H9 (cell line): ENCODE results near the gene PPP1R2B. TPM values are rescaled to one million over a fixed set of nuclear protein-coding genes. Genes with fewer than 3 reads are reported as not detected.

Source experiments
- DNase-seq: peaks from one replicate; pipeline ENCODE4 v3.0.0-alpha.2; 2017
- H2AFZ ChIP-seq: one replicate; pipeline ENCODE4 v1.6.1; 2013; ENCODE audit warnings: mild to moderate bottlenecking, low read length, control low read depth, moderate library complexity
- H2AK5ac ChIP-seq: 2 replicates; pipeline ENCODE4 v1.6.1; 2013; ENCODE audit warnings: low read length, control low read depth, mixed read lengths; ENCODE audit not compliant: insufficient read length
- H2BK120ac ChIP-seq: one replicate; pipeline ENCODE4 v1.6.1; 2013; ENCODE audit warnings: low read depth, mild to moderate bottlenecking, low read length, control low read depth, inconsistent platforms; ENCODE audit not compliant: poor library complexity, severe bottlenecking
- H2BK12ac ChIP-seq: 2 replicates; pipeline ENCODE4 v1.6.1; 2013; ENCODE audit warnings: low read length, control low read depth, mixed read lengths, low read depth; ENCODE audit not compliant: insufficient read length
- H2BK15ac ChIP-seq: 2 replicates; pipeline ENCODE4 v1.6.1; 2013; ENCODE audit warnings: low read depth, low read length, control low read depth
- H2BK20ac ChIP-seq: one replicate; pipeline ENCODE4 v1.6.1; 2013; ENCODE audit warnings: low read depth, mild to moderate bottlenecking, low read length, control low read depth, inconsistent platforms; ENCODE audit not compliant: poor library complexity, severe bottlenecking
- H2BK5ac ChIP-seq: 2 replicates; pipeline ENCODE4 v1.6.1; 2013; ENCODE audit warnings: low read length, control low read depth, mixed read lengths; ENCODE audit not compliant: insufficient read length
- H3K14ac ChIP-seq: 2 replicates; pipeline ENCODE4 v1.6.1; 2013; ENCODE audit warnings: low read length, control low read depth; ENCODE audit not compliant: insufficient read depth
- H3K18ac ChIP-seq: 2 replicates; pipeline ENCODE4 v1.6.1; 2013; ENCODE audit warnings: low read depth, mild to moderate bottlenecking, mixed read lengths, low read length, control low read depth; ENCODE audit not compliant: insufficient read length
- H3K23ac ChIP-seq: 2 replicates; pipeline ENCODE4 v1.6.1; 2013; ENCODE audit warnings: low read length, control low read depth, mixed read lengths, low read depth; ENCODE audit not compliant: insufficient read length
- H3K23me2 ChIP-seq: 2 replicates; pipeline ENCODE4 v1.6.1; 2013; ENCODE audit warnings: low read depth, mild to moderate bottlenecking, mixed read lengths, low read length, control low read depth; ENCODE audit not compliant: insufficient read length, poor library complexity, severe bottlenecking
- H3K27ac ChIP-seq: 2 replicates; pipeline ENCODE4 v1.5.1; 2013; ENCODE audit warnings: low read length, control low read depth, mixed read lengths, low read depth; ENCODE audit not compliant: insufficient read length
- H3K27me3 ChIP-seq: 2 replicates; pipeline ENCODE4 v1.6.1; 2013; ENCODE audit warnings: low read length, control low read depth, inconsistent platforms; ENCODE audit not compliant: insufficient read depth
- H3K4ac ChIP-seq: 2 replicates; pipeline ENCODE4 v1.6.1; 2013; ENCODE audit warnings: low read depth, mild to moderate bottlenecking, control low read depth, inconsistent platforms, low read length, moderate library complexity
- H3K4me1 ChIP-seq: 2 replicates; pipeline ENCODE4 v1.6.1; 2013; ENCODE audit warnings: low read length, control low read depth, inconsistent platforms; ENCODE audit not compliant: insufficient read depth
- H3K4me2 ChIP-seq: 2 replicates; pipeline ENCODE4 v1.6.1; 2013; ENCODE audit warnings: low read length, control low read depth, mixed read lengths; ENCODE audit not compliant: insufficient read length, insufficient read depth
- H3K56ac ChIP-seq: 2 replicates; pipeline ENCODE4 v1.6.1; 2013; ENCODE audit warnings: low read depth, mild to moderate bottlenecking, mixed read lengths, low read length, control low read depth; ENCODE audit not compliant: insufficient read length
- H3K79me1 ChIP-seq: 2 replicates; pipeline ENCODE4 v1.6.1; 2013; ENCODE audit warnings: low read depth, mild to moderate bottlenecking, moderate library complexity, low read length, control low read depth, inconsistent platforms; ENCODE audit not compliant: insufficient read depth, poor library complexity, severe bottlenecking
- H3K79me2 ChIP-seq: 2 replicates; pipeline ENCODE4 v1.6.1; 2013; ENCODE audit warnings: low read length, control low read depth, inconsistent platforms; ENCODE audit not compliant: insufficient read depth
- H3K9ac ChIP-seq: 2 replicates; pipeline ENCODE4 v1.6.1; 2013; ENCODE audit warnings: low read length, control low read depth, mixed read lengths; ENCODE audit not compliant: insufficient read length; ENCODE audit errors: extremely low read depth
- H3K9me3 ChIP-seq: one replicate; pipeline ENCODE4 v1.6.1; 2013; ENCODE audit warnings: low read depth, low read length, inconsistent platforms; ENCODE audit not compliant: control insufficient read depth
- H3T11ph ChIP-seq: one replicate; pipeline ENCODE4 v1.6.1; 2013; ENCODE audit warnings: mild to moderate bottlenecking, low read length, control low read depth, inconsistent platforms
- H4K20me1 ChIP-seq: one replicate; pipeline ENCODE4 v1.6.1; 2013; ENCODE audit not compliant: control insufficient read depth, insufficient read length, insufficient read depth
- H4K5ac ChIP-seq: 2 replicates; pipeline ENCODE4 v1.6.1; 2013; ENCODE audit warnings: low read depth, mild to moderate bottlenecking, mixed read lengths, low read length, control low read depth; ENCODE audit not compliant: insufficient read length
- H4K8ac ChIP-seq: replicated peaks from 2 replicates; pipeline ENCODE4 v1.6.1; 2013; ENCODE audit warnings: low read length, control low read depth, mixed read lengths, low read depth; ENCODE audit not compliant: insufficient read length
- H4K91ac ChIP-seq: 2 replicates; pipeline ENCODE4 v1.6.1; 2013; ENCODE audit warnings: low read depth, mild to moderate bottlenecking, moderate library complexity, mixed read lengths, low read length, control low read depth; ENCODE audit not compliant: insufficient read length
- H3K27ac Mint-ChIP-seq, 3 experiments: 2 replicates in 2 of 3; 3 replicates in 1 of 3; pipeline ENCODE4 v1.8.0; 2020 to 2021; ENCODE audit warnings: mixed read lengths in 3 of 3, mild to moderate bottlenecking in 1 of 3, moderate library complexity in 1 of 3
- H3K27me3 Mint-ChIP-seq: 2 replicates; pipeline ENCODE4 v1.8.0; 2021; ENCODE audit warnings: low read depth, mild to moderate bottlenecking, moderate library complexity, mixed read lengths
- H3K36me3 Mint-ChIP-seq, 3 experiments: 2 replicates in 2 of 3; 3 replicates in 1 of 3; pipeline ENCODE4 v1.8.0; 2020 to 2021; ENCODE audit warnings: low read depth in 3 of 3, mixed read lengths in 3 of 3; ENCODE audit not compliant: insufficient read depth in 1 of 3
- H3K4me1 Mint-ChIP-seq, 2 experiments: 2 replicates each; pipeline ENCODE4 v1.8.0; 2020; ENCODE audit warnings: mixed read lengths in 2 of 2
- H3K4me3 Mint-ChIP-seq, 2 experiments: 2 replicates in 1 of 2; 3 replicates in 1 of 2; pipeline ENCODE4 v1.8.0; 2020 to 2021; ENCODE audit warnings: mild to moderate bottlenecking in 2 of 2, mixed read lengths in 2 of 2, moderate library complexity in 1 of 2
- H3K9me3 Mint-ChIP-seq, 2 experiments: 2 replicates in 1 of 2; 3 replicates in 1 of 2; pipeline ENCODE4 v1.8.0; 2020; ENCODE audit warnings: mild to moderate bottlenecking in 2 of 2, mixed read lengths in 2 of 2, moderate library complexity in 1 of 2
- CTCF ChIP-seq: fragments of 200-600 bp; sonication (generic); conservative IDR thresholded peaks from 3 replicates; pipeline ENCODE4 v1.8.0; 2021; ENCODE audit warnings: antibody characterized with exemption, mild to moderate bottlenecking
- WGBS: extraction: QIAGEN DNeasy Blood & Tissue Kit; methylation state at CpG from one replicate; pipeline ENCODE4 v1.1.7; 2013; ENCODE audit warnings: missing lambda C conversion rate, low lambda C conversion rate, mixed read lengths; ENCODE audit not compliant: insufficient read length; ENCODE audit errors: extremely low coverage; 5-methylcytosine and 5-hydroxymethylcytosine counted together
- total RNA-seq: library from RNA; stranded (reverse); gene quantifications from 2 replicates; pipeline ENCODE4 v1.2.1, GENCODE V29; 2021

PPP1R2B gene
- total RNA-seq, 1 experiment from 2014 or later: not detected

- H4K20me1 ChIP-seq: no peaks in the 10 kb centered on the region
Observed at GRCh38 chr5:156819967-156820581, 30.0 kb upstream of the PPP1R2B start.

More at GRCh38 chr5:156819967-156820581, 30.0 kb upstream of the PPP1R2B start:
- Histone ChIP-seq H2AK5ac (no peak overlapping the region), H2AFZ (no peak overlapping the region), H2BK120ac (no peak overlapping the region), H3K14ac (0 out of 2 replicates have a peak overlapping the region, but pooled peaks have one; percentile 19), H4K91ac (no peak overlapping the region), H3K79me2 (no peaks in the 10 kb centered on the region), H3K79me1 (no peaks in the 10 kb centered on the region), H3K23me2 (no peaks in the 10 kb centered on the region), H3K27ac (no peak overlapping the region), H3K9me3 (no peaks in the 10 kb centered on the region), H3K4ac (no peak overlapping the region), H2BK5ac (no peak overlapping the region), H2BK12ac (no peak overlapping the region), H3K9ac (no peak overlapping the region), H4K8ac (no peak overlapping the region), H2BK15ac (no peak overlapping the region), H3K27me3 (no peaks in the 10 kb centered on the region), H2BK20ac (no peak overlapping the region), H3K4me2 (no peak overlapping the region), H4K5ac (no peak overlapping the region), H3K18ac (no peak overlapping the region), H3K4me1 (peaks cover 11% of the 10 kb centered on the region; the same call in 1 of the 2 replicates), H3T11ph (no peak overlapping the region), H3K56ac (no peak overlapping the region), H3K23ac (no peak overlapping the region)
- H3K27me3 Mint-ChIP-seq: no peaks in the 10 kb centered on the region
- DNase-seq: peak; percentile 42
- TF ChIP-seq CTCF: no peak
- WGBS: no CpG with 5 or more reads among the region's 7 CpGs
- H3K27ac Mint-ChIP-seq: peak overlapping the region; percentile 26 to 87 (median 56); a peak in 4 of 7 replicates
- peaks cover 15 to 30% of the 10 kb centered on the region in 2 experiments for H3K4me1 Mint-ChIP-seq
- no peaks in the 10 kb centered on the region; a peak in 1 of 7 replicates for H3K36me3 Mint-ChIP-seq
- no peaks in the 10 kb centered on the region for H3K9me3 Mint-ChIP-seq
- no peak overlapping the region for H3K4me3 Mint-ChIP-seq
